CD4-positive, alpha-beta T cell (primary cell): ENCODE results near the gene PTPRC. TPM values are rescaled to one million over a fixed set of nuclear protein-coding genes. Genes with fewer than 3 reads are reported as not detected.

Experiments used
- ATAC-seq: fragments of 200-7000 bp; cut with Tn5 transposase; one replicate; pipeline ENCODE4 v1.10.0; 2022; ENCODE audit warnings: mild to moderate bottlenecking; ENCODE audit not compliant: poor library complexity
- CTCF ChIA-PET: fragments of 350-600 bp; sonication (Branson Sonifier 250); formaldehyde crosslinking; loops from one replicate; lab custom pipeline; 2021; ENCODE audit warnings: antibody characterized with exemption, inconsistent platforms; lab: Charles Lee
- POLR2A ChIA-PET: fragments of 350-600 bp; sonication (Branson Sonifier 250); formaldehyde crosslinking; loops from one replicate; lab custom pipeline; 2021; ENCODE audit warnings: antibody characterized with exemption, inconsistent platforms; lab: Charles Lee
- DNase-seq, 14 experiments: peaks; one replicate each; pipeline ENCODE4 v3.0.0-alpha.2; 2013 to 2020; ENCODE audit warnings: mixed read lengths in 2 of 14
- H3K27ac ChIP-seq, 2 donors: one replicate each; pipeline versions ENCODE4 v1.5.1 to v1.7.0; 2013; ENCODE audit warnings: low read length in 2 of 2, low read depth in 1 of 2, mild to moderate bottlenecking in 1 of 2
- H3K27me3 ChIP-seq, 2 experiments: 1 replicate in 1 of 2; 2 replicates in 1 of 2; pipeline versions ENCODE4 v1.6.1 to v1.7.0; 2013; ENCODE audit warnings: low read length in 2 of 2, control low read depth in 1 of 2, mild to moderate bottlenecking in 1 of 2, moderate library complexity in 1 of 2; ENCODE audit not compliant: insufficient read depth in 2 of 2, control insufficient read depth in 1 of 2
- H3K36me3 ChIP-seq: one replicate; pipeline ENCODE4 v1.6.1; 2013; ENCODE audit warnings: low read length, control low read depth; ENCODE audit not compliant: insufficient read depth
- H3K4me1 ChIP-seq: one replicate; pipeline ENCODE4 v1.6.1; 2013; ENCODE audit warnings: low read length, control low read depth; ENCODE audit not compliant: insufficient read depth
- H3K4me3 ChIP-seq: one replicate; pipeline ENCODE4 v1.5.1; 2013; ENCODE audit warnings: mild to moderate bottlenecking, low read length, moderate library complexity
- H3K9me3 ChIP-seq, 2 experiments: 1 replicate in 1 of 2; 2 replicates in 1 of 2; pipeline versions ENCODE4 v1.6.1 to v1.7.0; 2013; ENCODE audit warnings: low read length in 2 of 2, mild to moderate bottlenecking in 2 of 2, control low read depth in 1 of 2, moderate library complexity in 1 of 2; ENCODE audit not compliant: control insufficient read depth in 1 of 2, insufficient read depth in 1 of 2
- H3K27ac Mint-ChIP-seq: one replicate; pipeline ENCODE4 v1.8.0; 2020; ENCODE audit warnings: mixed read lengths
- H3K27me3 Mint-ChIP-seq: one replicate; pipeline ENCODE4 v1.8.0; 2021; ENCODE audit warnings: mixed read lengths
- H3K36me3 Mint-ChIP-seq: one replicate; pipeline ENCODE4 v1.8.0; 2021; ENCODE audit warnings: low read depth, mixed read lengths
- H3K4me1 Mint-ChIP-seq: one replicate; pipeline ENCODE4 v1.8.0; 2021; ENCODE audit warnings: low read depth, mixed read lengths
- H3K4me3 Mint-ChIP-seq: one replicate; pipeline ENCODE4 v1.8.0; 2020; ENCODE audit warnings: mild to moderate bottlenecking, mixed read lengths
- H3K9me3 Mint-ChIP-seq: one replicate; pipeline ENCODE4 v1.8.0; 2020; ENCODE audit warnings: mixed read lengths
- CTCF ChIP-seq: fragments of 200-600 bp; IDR thresholded peaks from one replicate; pipeline ENCODE4 v1.8.0; 2022; ENCODE audit warnings: antibody characterized with exemption, mild to moderate bottlenecking
- intact Hi-C, 2 experiments: fragments of 100-400 bp; cut with DNase I in 1 of 2; cut with micrococcal nuclease in 1 of 2; formaldehyde crosslinking; loops; one replicate each; pipeline versions ENCODE4 v1.15.1 to v1.9.0; 2023 to 2025; cut with DNase I, micrococcal nuclease
- total RNA-seq, 174 experiments: library from RNA in 2 of 174; stranded (reverse) in 2 of 174; gene quantifications; one replicate each; pipeline ENCODE4 v1.2.3 and lab custom pipeline; 2021 to 2026

Gene PTPRC
- total RNA-seq, 2 experiments from 2014 or later, result 661 to 698 TPM

- no peak overlapping the region for H3K4me3 Mint-ChIP-seq
Measured at GRCh38 chr1:198708761-198709525, 70.1 kb downstream of the PTPRC start.

GRCh38 chr1:198711837-198712236, 73.0 kb downstream of the PTPRC start:
- CTCF ChIA-PET, result interaction anchor here (1.5 kb wide), 1 partner anchor 390 kb away, joined by 3 read pairs; no protein-coding TSS in a partner anchor
- H3K4me1 Mint-ChIP-seq, result peaks cover 74% of the 10 kb centered on the region
- Histone ChIP-seq H3K27ac (no peak overlapping the region), H3K4me1 (peaks cover 4% of the 10 kb centered on the region), H3K36me3 (peaks cover 96% of the 10 kb centered on the region), H3K27me3 (no peaks in the 10 kb centered on the region), H3K9me3 (no peaks in the 10 kb centered on the region), H3K4me3 (no peak overlapping the region)
- no peak for TF ChIP-seq CTCF
- peak overlapping the region; percentile 55 for H3K27ac Mint-ChIP-seq
- DNase-seq (no peak), ATAC-seq (no peak)
- intact Hi-C loops, result loop anchor here in 1 of 2 experiments (5.0 kb wide), 1 partner anchor 35 kb away; no protein-coding TSS in a partner anchor
- POLR2A ChIA-PET, result interaction anchor here (1.0 kb wide), 1 partner anchor 10 kb away, joined by 3 read pairs; no protein-coding TSS in a partner anchor
- no peak overlapping the region for H3K4me3 Mint-ChIP-seq
- peaks cover 98% of the 10 kb centered on the region for H3K36me3 Mint-ChIP-seq
- no peaks in the 10 kb centered on the region for H3K9me3 Mint-ChIP-seq
- H3K27me3 Mint-ChIP-seq, result no peaks in the 10 kb centered on the region

More at GRCh38 chr1:198708761-198709525, 70.1 kb downstream of the PTPRC start:
- CTCF ChIA-PET, result no interaction called here
- H3K27ac Mint-ChIP-seq, result peak overlapping the region; percentile 63
- Histone ChIP-seq H3K27me3 (no peaks in the 10 kb centered on the region), H3K9me3 (no peaks in the 10 kb centered on the region), H3K4me1 (no peaks in the 10 kb centered on the region), H3K27ac (no peak overlapping the region), H3K4me3 (no peak overlapping the region), H3K36me3 (peaks cover 97% of the 10 kb centered on the region)
- no peak for TF ChIP-seq CTCF
- H3K4me1 Mint-ChIP-seq, result peaks cover 79% of the 10 kb centered on the region
- intact Hi-C loops, result loop anchor here in 1 of 2 experiments (10.0 kb wide), 2 partner anchors 544 to 1184 kb away; no protein-coding TSS in a partner anchor
- no peaks in the 10 kb centered on the region for H3K9me3 Mint-ChIP-seq
- peak; percentile 41 for ATAC-seq
- H3K36me3 Mint-ChIP-seq, result peaks cover 98% of the 10 kb centered on the region
- DNase-seq, result no peak
- POLR2A ChIA-PET, result no interaction called here
- H3K27me3 Mint-ChIP-seq, result no peaks in the 10 kb centered on the region

GRCh38 chr1:198713081-198713480, 74.2 kb downstream of the PTPRC start:
- H3K9me3 ChIP-seq, result no peaks in the 10 kb centered on the region
- Mint-ChIP-seq H3K4me3 (peak overlapping the region; percentile 34), H3K4me1 (peaks cover 78% of the 10 kb centered on the region), H3K9me3 (no peaks in the 10 kb centered on the region), H3K36me3 (peaks cover 100% of the 10 kb centered on the region), H3K27ac (peak overlapping the region; percentile 51), H3K27me3 (no peaks in the 10 kb centered on the region)
- intact Hi-C loops, result loop anchor here in 1 of 2 experiments (5.0 kb wide), 1 partner anchor 34 kb away; no protein-coding TSS in a partner anchor
- H3K27me3 ChIP-seq, result no peaks in the 10 kb centered on the region
- ATAC-seq, result no peak
- peaks cover 4% of the 10 kb centered on the region for H3K4me1 ChIP-seq
- DNase-seq, result no peak
- H3K27ac ChIP-seq, result no peak overlapping the region
- TF ChIP-seq CTCF, result no peak
- peaks cover 97% of the 10 kb centered on the region for H3K36me3 ChIP-seq
- ChIA-PET POLR2A (interaction anchor here (0.7 kb wide), 2 partner anchors 17 to 50 kb away, joined by 3 read pairs; no protein-coding TSS in a partner anchor), CTCF (no interaction called here)
- no peak overlapping the region for H3K4me3 ChIP-seq
